Stimulated activated CD4-positive, alpha-beta T cell treated with anti-CD3 and anti-CD28 coated beads, Interleukin-15, amount 100 ng/mL, for 24 hours (primary cell): ENCODE results near the gene STS.
"Not testable (repeated sequence)": the region's sequence is repeated elsewhere in the genome, so short reads cannot be mapped to it uniquely, and the experiment has no call there.

Experiments
- DNase-seq: peaks from one replicate; pipeline ENCODE4 v3.0.0-alpha.2; 2020

STS gene

GRCh38 chrX:7143076-7143475, 4.4 kb upstream of the STS start:
- DNase-seq, result no peak

GRCh38 chrX:7143941-7144525, 3.5 kb upstream of the STS start:
- no peak for DNase-seq

- no peak for DNase-seq
Observed at GRCh38 chrX:7145454-7145853, 2.1 kb upstream of the STS start.

- no peak for DNase-seq
Observed at GRCh38 chrX:7146020-7146702, 1.4 kb upstream of the STS start.

- DNase-seq, result peak; percentile 9
Observed at GRCh38 chrX:7146703-7147412, 654 bp upstream of the STS start.

GRCh38 chrX:7147978-7148854, 704 bp downstream of the STS start, which contains the start of gene PUDP:
TSS of gene PUDP (minus strand) at chrX:7148153. CDS start at chrX:7148113, 40 bp downstream.
- peak; percentile 82 for DNase-seq

GRCh38 chrX:7149411-7149810, 1.9 kb downstream of the STS start:
- DNase-seq, result no peak

- DNase-seq, result no peak
Observed at GRCh38 chrX:7153231-7153630, 5.7 kb downstream of the STS start.

GRCh38 chrX:7154041-7154597, 6.6 kb downstream of the STS start:
- DNase-seq, result no peak

- no peak for DNase-seq
Observed at GRCh38 chrX:7155163-7155562, 7.7 kb downstream of the STS start.

GRCh38 chrX:7156879-7157278, 9.4 kb downstream of the STS start:
- DNase-seq, result no peak

GRCh38 chrX:7158468-7158990, 11.0 kb downstream of the STS start:
- DNase-seq, result no peak

- DNase-seq, result no peak
Observed at GRCh38 chrX:7159149-7159861, 11.8 kb downstream of the STS start.

GRCh38 chrX:7163146-7163677, 15.7 kb downstream of the STS start:
- DNase-seq, result no peak

- DNase-seq, result no peak
Observed at GRCh38 chrX:7164174-7164573, 16.7 kb downstream of the STS start.

- DNase-seq, result no peak
Observed at GRCh38 chrX:7168371-7168770, 20.9 kb downstream of the STS start.

- DNase-seq, result no peak
Observed at GRCh38 chrX:7169627-7170026, 22.1 kb downstream of the STS start.

- DNase-seq, result peak; percentile 36
Observed at GRCh38 chrX:7170898-7171297, 23.4 kb downstream of the STS start.

GRCh38 chrX:7178859-7179258, 31.3 kb downstream of the STS start:
- not testable (repeated sequence) for DNase-seq

GRCh38 chrX:7179446-7179845, 31.9 kb downstream of the STS start:
- DNase-seq, result no peak

GRCh38 chrX:7184816-7185215, 37.3 kb downstream of the STS start:
- DNase-seq, result no peak

- no peak for DNase-seq
Observed at GRCh38 chrX:7188672-7189071, 41.2 kb downstream of the STS start.
